DMS53 treated with DMSO at 0.1 percent for 48 hours (cell line): Measurements from ENCODE around the gene SECISBP2.
"Not testable (repeated sequence)": the region's sequence is repeated elsewhere in the genome, so short reads cannot be mapped to it uniquely, and the experiment has no call there.

Experiments
- DNase-seq: peaks from one replicate; lab custom pipeline; 2025; ENCODE audit not compliant: unreplicated experiment; lab: John Stamatoyannopoulos, UW

SECISBP2 gene

GRCh38 chr9:89318123-89319014 is at the start of gene SECISBP2:
SECISBP2 (plus strand) TSS chr9:89318500; CDS start chr9:89318577, 77 bp downstream.
- peak; percentile 74 for DNase-seq

GRCh38 chr9:89273528-89274279 is 44.6 kb upstream of the SECISBP2 start:
- DNase-seq, result no peak

- no peak for DNase-seq
These were observed 43.5 kb upstream of the SECISBP2 start for GRCh38 chr9:89274838-89275237.

GRCh38 chr9:89276040-89276439 is 42.3 kb upstream of the SECISBP2 start:
- not testable (repeated sequence) for DNase-seq

GRCh38 chr9:89277043-89277442 is 41.3 kb upstream of the SECISBP2 start:
- DNase-seq, result no peak

GRCh38 chr9:89277454-89277853 is 40.8 kb upstream of the SECISBP2 start:
- DNase-seq, result no peak

GRCh38 chr9:89278551-89278950 is 39.7 kb upstream of the SECISBP2 start:
- no peak for DNase-seq

- DNase-seq, result no peak
These were observed 39.1 kb upstream of the SECISBP2 start for GRCh38 chr9:89278997-89279739.

- no peak for DNase-seq
These were observed 37.2 kb upstream of the SECISBP2 start for GRCh38 chr9:89281106-89281505.

- not testable (repeated sequence) for DNase-seq
These were observed 35.9 kb upstream of the SECISBP2 start for GRCh38 chr9:89282248-89282968.

GRCh38 chr9:89284076-89284475 is 34.2 kb upstream of the SECISBP2 start:
- DNase-seq, result no peak

- DNase-seq, result no peak
These were observed 26.6 kb upstream of the SECISBP2 start for GRCh38 chr9:89291741-89292140.

- DNase-seq, result no peak
These were observed 25.3 kb upstream of the SECISBP2 start for GRCh38 chr9:89293014-89293413.

GRCh38 chr9:89295400-89295799 is 22.9 kb upstream of the SECISBP2 start:
- DNase-seq, result no peak

- DNase-seq, result not testable (repeated sequence)
These were observed 16.3 kb upstream of the SECISBP2 start for GRCh38 chr9:89301996-89302395.

- no peak for DNase-seq
These were observed 14.1 kb upstream of the SECISBP2 start for GRCh38 chr9:89304020-89304833.

- no peak for DNase-seq
These were observed 13.5 kb upstream of the SECISBP2 start for GRCh38 chr9:89304834-89305188.

GRCh38 chr9:89305868-89306267 is 12.4 kb upstream of the SECISBP2 start:
- no peak for DNase-seq

GRCh38 chr9:89309166-89309565 is 9.1 kb upstream of the SECISBP2 start:
- no peak for DNase-seq
